Renal pelvis (tissue), 4 donors: Measurements from ENCODE around the gene ADCY7. TPM values are rescaled to one million over a fixed set of nuclear protein-coding genes. Genes with fewer than 3 reads are reported as not detected.

Source experiments
- DNase-seq: peaks from one replicate; pipeline ENCODE4 v3.0.0-alpha.2; 2013
- polyA plus RNA-seq, 3 donors: library from polyadenylated mRNA; unstranded; fragments of 120-200 nt; gene quantifications; one replicate each; pipeline ENCODE4 v1.2.1, GENCODE V29; 2013; ENCODE audit not compliant: insufficient read length in 3 of 3

ADCY7 gene
- polyA plus RNA-seq, 3 donors = 8.1 to 9.3 (median 8.2) TPM

- DNase-seq = no peak
Measured at GRCh38 chr16:50265260-50265659, 1.1 kb upstream of the ADCY7 start.

GRCh38 chr16:50265716-50266336 is 525 bp upstream of the ADCY7 start:
- no peak for DNase-seq

GRCh38 chr16:50267151-50267631 is 840 bp downstream of the ADCY7 start:
- DNase-seq = no peak

- no peak for DNase-seq
Measured at GRCh38 chr16:50267651-50268050, 1.3 kb downstream of the ADCY7 start.

- DNase-seq = no peak
Measured at GRCh38 chr16:50268352-50268751, 2.0 kb downstream of the ADCY7 start.

- DNase-seq = no peak
Measured at GRCh38 chr16:50269061-50269705, 2.8 kb downstream of the ADCY7 start.

GRCh38 chr16:50269769-50270509 is 3.6 kb downstream of the ADCY7 start:
- no peak for DNase-seq

- DNase-seq = no peak
Measured at GRCh38 chr16:50270510-50271147, 4.3 kb downstream of the ADCY7 start.

- no peak for DNase-seq
Measured at GRCh38 chr16:50271148-50272041, 5.0 kb downstream of the ADCY7 start.

GRCh38 chr16:50272111-50272571 is 5.8 kb downstream of the ADCY7 start:
- DNase-seq = no peak

GRCh38 chr16:50272687-50273381 is 6.5 kb downstream of the ADCY7 start:
- no peak for DNase-seq

- DNase-seq = no peak
Measured at GRCh38 chr16:50273382-50273690, 7.0 kb downstream of the ADCY7 start.

- DNase-seq = no peak
Measured at GRCh38 chr16:50273888-50274325, 7.6 kb downstream of the ADCY7 start.

GRCh38 chr16:50274326-50275097 is 8.2 kb downstream of the ADCY7 start:
- DNase-seq = no peak

GRCh38 chr16:50275098-50275415 is 8.7 kb downstream of the ADCY7 start:
- DNase-seq = no peak

- no peak for DNase-seq
Measured at GRCh38 chr16:50275428-50276325, 9.3 kb downstream of the ADCY7 start.

GRCh38 chr16:50276326-50276640 is 9.9 kb downstream of the ADCY7 start:
- no peak for DNase-seq

- no peak for DNase-seq
Measured at GRCh38 chr16:50276801-50277555, 10.6 kb downstream of the ADCY7 start.
